Measurements from ENCODE around the gene ITGA5. TPM values are rescaled to one million over a fixed set of nuclear protein-coding genes. Genes with fewer than 3 reads are reported as not detected.

Gene ITGA5
- total RNA-seq, 1 donor from 2014 or later, result 688 TPM

DNA sequence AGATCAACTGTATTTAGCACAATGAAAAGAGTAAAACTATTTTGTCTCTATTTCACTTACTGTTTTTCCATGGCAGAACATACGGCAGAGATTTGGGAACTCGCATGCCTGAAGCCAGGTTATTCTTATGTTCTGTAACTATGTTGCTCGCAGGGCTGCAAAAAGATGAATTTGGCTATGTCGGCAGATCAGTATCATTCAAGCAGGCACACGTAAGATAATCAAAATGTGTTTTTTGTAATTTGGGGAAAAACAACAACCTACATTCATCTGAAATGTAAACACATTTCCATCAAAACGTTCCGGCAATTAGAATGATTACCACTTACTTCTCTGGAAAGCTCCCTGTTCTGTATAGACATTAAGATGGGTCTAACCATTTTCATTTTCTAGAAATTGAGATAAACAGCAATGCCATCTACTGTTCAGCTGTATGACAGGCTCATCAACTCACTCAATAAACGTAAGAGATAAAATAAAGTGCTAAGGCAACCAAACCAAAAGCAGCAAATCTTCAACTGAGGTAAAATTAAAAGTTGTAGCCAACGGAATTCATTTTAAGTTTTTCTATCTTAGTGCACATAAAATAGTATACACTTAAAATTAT, 41.4 kb upstream of the ITGA5 start:
- Mint-ChIP-seq H3K4me1 (ENCODE audit: unreplicated experiment) (no peaks in the 10 kb centered on the region), H3K36me3 (ENCODE audit: low read depth, unreplicated experiment) (no peaks in the 10 kb centered on the region), H3K9me3 (ENCODE audit: unreplicated experiment) (no peaks in the 10 kb centered on the region), H3K27ac (ENCODE audit: unreplicated experiment) (no peak overlapping the region), H3K4me3 (ENCODE audit: unreplicated experiment) (no peak overlapping the region), H3K27me3 (ENCODE audit: unreplicated experiment) (no peaks in the 10 kb centered on the region)
- TF ChIP-seq, protein P1, sequence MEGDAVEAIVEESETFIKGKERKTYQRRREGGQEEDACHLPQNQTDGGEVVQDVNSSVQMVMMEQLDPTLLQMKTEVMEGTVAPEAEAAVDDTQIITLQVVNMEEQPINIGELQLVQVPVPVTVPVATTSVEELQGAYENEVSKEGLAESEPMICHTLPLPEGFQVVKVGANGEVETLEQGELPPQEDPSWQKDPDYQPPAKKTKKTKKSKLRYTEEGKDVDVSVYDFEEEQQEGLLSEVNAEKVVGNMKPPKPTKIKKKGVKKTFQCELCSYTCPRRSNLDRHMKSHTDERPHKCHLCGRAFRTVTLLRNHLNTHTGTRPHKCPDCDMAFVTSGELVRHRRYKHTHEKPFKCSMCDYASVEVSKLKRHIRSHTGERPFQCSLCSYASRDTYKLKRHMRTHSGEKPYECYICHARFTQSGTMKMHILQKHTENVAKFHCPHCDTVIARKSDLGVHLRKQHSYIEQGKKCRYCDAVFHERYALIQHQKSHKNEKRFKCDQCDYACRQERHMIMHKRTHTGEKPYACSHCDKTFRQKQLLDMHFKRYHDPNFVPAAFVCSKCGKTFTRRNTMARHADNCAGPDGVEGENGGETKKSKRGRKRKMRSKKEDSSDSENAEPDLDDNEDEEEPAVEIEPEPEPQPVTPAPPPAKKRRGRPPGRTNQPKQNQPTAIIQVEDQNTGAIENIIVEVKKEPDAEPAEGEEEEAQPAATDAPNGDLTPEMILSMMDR (IDR thresholded peaks at IDR 0.05; ENCODE audit: unreplicated experiment), result no peak
- no peak for DNase-seq (ENCODE audit: low spot score)

DNA sequence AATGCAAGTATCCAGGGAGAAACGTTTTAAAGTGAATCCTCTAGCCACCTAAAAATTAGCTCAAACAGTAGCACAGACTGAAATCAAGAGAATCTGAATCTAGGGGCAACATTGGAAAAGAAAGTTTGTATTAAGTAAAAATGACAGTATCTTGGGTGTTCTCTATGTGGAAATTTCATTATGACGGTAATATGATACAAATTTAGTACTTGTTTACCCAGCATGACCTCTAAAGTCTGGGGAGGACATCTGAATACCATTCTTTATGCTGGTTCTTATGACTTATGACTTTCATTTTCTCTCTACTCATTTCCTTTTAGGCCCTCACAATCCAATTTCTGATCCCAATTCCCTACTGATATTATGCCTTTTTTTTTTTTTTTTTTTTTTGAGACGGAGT, 40.3 kb upstream of the ITGA5 start:
- DNase-seq (ENCODE audit: low spot score), result no peak
- TF ChIP-seq, protein P1 (IDR thresholded peaks at IDR 0.05; ENCODE audit: unreplicated experiment), result no peak
- Mint-ChIP-seq H3K9me3 (ENCODE audit: unreplicated experiment) (no peaks in the 10 kb centered on the region), H3K4me1 (ENCODE audit: unreplicated experiment) (no peaks in the 10 kb centered on the region), H3K4me3 (ENCODE audit: unreplicated experiment) (no peak overlapping the region), H3K27ac (ENCODE audit: unreplicated experiment) (no peak overlapping the region), H3K27me3 (ENCODE audit: unreplicated experiment) (no peaks in the 10 kb centered on the region), H3K36me3 (ENCODE audit: low read depth, unreplicated experiment) (no peaks in the 10 kb centered on the region)

DNA sequence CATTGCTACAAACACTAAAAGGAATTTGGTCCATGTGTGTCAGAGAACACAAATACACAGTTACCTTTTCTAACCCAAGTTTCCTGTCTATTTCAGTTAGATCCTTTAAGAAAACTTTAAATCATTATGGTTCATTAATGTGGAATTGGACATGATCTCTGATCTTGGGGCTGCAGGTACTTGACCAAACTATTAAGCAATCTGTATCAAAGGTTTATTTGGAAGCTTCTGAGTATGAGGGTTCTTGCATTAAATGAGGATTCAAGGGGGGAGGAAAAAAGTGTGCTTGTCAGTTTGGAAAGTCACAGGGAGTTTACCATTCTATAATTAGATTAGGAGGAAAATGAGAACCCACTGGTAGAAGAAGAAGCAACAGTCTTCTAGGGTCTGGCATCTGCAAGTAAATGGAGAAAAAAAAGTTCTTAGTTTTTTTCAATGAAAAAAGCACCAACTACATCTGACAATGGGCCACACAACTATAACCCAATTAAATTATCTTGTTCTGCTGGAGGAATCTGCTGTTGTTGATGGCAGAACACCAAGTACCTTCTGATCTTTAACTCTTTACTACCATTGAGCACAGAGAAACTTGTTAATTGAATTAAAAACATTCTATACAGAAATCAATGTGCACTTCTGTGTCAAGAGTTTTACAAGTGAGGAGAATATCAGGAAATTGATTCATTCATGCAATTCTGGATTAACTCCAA, 36.8 kb upstream of the ITGA5 start:
- no peaks in the 10 kb centered on the region for H3K36me3 Mint-ChIP-seq (ENCODE audit: low read depth, unreplicated experiment)
- no peak overlapping the region for H3K27ac Mint-ChIP-seq (ENCODE audit: unreplicated experiment)
- no peaks in the 10 kb centered on the region for H3K27me3 Mint-ChIP-seq (ENCODE audit: unreplicated experiment)
- TF ChIP-seq, protein P1 (IDR thresholded peaks at IDR 0.05; ENCODE audit: unreplicated experiment), result no peak
- DNase-seq (ENCODE audit: low spot score), result no peak
- H3K9me3 Mint-ChIP-seq (ENCODE audit: unreplicated experiment), result no peaks in the 10 kb centered on the region
- H3K4me3 Mint-ChIP-seq (ENCODE audit: unreplicated experiment), result no peak overlapping the region
- H3K4me1 Mint-ChIP-seq (ENCODE audit: unreplicated experiment), result peaks cover 10% of the 10 kb centered on the region

DNA sequence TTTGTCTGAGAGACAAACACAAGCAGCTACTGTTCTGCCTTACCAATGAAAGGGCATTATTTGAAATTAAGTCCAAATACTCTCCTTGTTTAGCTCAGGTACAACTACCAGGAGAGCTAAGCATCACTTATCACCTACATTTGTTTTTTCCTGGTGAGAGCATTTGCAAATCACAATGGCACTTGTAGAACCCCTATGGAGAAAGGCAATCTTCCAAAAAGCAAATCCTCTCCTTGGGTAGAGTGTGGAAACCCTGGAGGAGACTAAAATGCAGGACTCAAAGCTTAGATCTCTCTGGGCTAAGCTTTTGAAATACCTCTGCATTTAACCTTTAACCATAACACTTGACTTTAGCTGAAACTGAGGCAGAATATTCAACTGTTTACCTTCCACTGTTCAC, 33.6 kb upstream of the ITGA5 start:
- H3K36me3 Mint-ChIP-seq (ENCODE audit: low read depth, unreplicated experiment), result no peaks in the 10 kb centered on the region
- no peak for DNase-seq (ENCODE audit: low spot score)
- H3K4me3 Mint-ChIP-seq (ENCODE audit: unreplicated experiment), result no peak overlapping the region
- H3K4me1 Mint-ChIP-seq (ENCODE audit: unreplicated experiment), result peaks cover 19% of the 10 kb centered on the region
- no peaks in the 10 kb centered on the region for H3K9me3 Mint-ChIP-seq (ENCODE audit: unreplicated experiment)
- no peak overlapping the region for H3K27ac Mint-ChIP-seq (ENCODE audit: unreplicated experiment)
- no peaks in the 10 kb centered on the region for H3K27me3 Mint-ChIP-seq (ENCODE audit: unreplicated experiment)
- TF ChIP-seq, protein P1 (IDR thresholded peaks at IDR 0.05; ENCODE audit: unreplicated experiment), result no peak

DNA sequence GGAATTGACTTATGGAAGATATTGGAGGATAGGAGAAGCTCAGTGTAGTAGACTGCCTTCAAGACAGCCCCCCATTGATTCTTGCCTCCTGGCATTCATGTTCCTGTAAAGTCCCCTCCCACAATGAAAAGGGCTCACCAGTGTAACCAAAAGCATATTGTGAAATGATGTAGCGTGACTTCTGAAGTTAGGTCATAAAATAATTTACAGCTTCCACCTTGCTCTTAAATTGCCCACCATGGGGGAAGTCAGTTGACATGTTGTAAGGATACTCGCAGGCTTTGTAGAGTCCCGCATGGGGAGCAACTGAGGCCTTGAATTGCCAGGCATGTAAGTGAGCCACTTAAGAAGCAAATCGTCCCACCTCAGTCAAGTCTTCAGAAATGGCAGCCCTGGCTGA, 29.3 kb upstream of the ITGA5 start:
- Mint-ChIP-seq H3K4me1 (ENCODE audit: unreplicated experiment) (peaks cover 19% of the 10 kb centered on the region), H3K27me3 (ENCODE audit: unreplicated experiment) (peaks cover 1% of the 10 kb centered on the region), H3K27ac (ENCODE audit: unreplicated experiment) (no peak overlapping the region), H3K4me3 (ENCODE audit: unreplicated experiment) (no peak overlapping the region), H3K36me3 (ENCODE audit: low read depth, unreplicated experiment) (no peaks in the 10 kb centered on the region), H3K9me3 (ENCODE audit: unreplicated experiment) (no peaks in the 10 kb centered on the region)
- DNase-seq (ENCODE audit: low spot score), result no peak
- TF ChIP-seq, protein P1 (IDR thresholded peaks at IDR 0.05; ENCODE audit: unreplicated experiment), result no peak

Measured in endothelial cell (in vitro differentiated cells).